ENCODE results near the gene OR1Q1.
"Not testable (repeated sequence)": the region's sequence is repeated elsewhere in the genome, so short reads cannot be mapped to it uniquely, and the experiment has no call there.

The OR1Q1 gene, protein sequence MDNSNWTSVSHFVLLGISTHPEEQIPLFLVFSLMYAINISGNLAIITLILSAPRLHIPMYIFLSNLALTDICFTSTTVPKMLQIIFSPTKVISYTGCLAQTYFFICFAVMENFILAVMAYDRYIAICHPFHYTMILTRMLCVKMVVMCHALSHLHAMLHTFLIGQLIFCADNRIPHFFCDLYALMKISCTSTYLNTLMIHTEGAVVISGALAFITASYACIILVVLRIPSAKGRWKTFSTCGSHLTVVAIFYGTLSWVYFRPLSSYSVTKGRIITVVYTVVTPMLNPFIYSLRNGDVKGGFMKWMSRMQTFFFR

DNA sequence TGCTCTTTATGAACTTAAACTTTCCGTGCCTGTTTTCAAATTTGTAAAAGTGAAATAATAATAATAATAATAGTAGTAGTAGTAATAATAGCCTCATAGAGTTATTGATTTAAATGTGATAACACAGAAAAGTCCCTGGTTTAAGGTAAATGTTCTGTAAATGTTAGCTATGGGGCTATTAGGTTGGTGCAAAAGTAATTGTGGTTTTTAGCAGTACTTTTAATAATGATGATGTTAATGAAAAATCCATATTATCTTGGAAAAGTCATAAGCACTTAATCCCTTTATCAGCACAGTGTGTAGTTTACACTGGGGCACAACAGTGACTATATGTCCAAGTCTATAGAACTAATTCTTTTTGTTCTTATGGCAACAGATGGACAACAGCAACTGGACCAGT lies at the start of gene OR1Q1:
OR1Q1 (plus strand) TSS at position 377 of the 400 bp plus-strand sequence; CDS start at position 377, 0 bp downstream.
- DNase-seq (ENCODE audit: low spot score), result no peak

DNA sequence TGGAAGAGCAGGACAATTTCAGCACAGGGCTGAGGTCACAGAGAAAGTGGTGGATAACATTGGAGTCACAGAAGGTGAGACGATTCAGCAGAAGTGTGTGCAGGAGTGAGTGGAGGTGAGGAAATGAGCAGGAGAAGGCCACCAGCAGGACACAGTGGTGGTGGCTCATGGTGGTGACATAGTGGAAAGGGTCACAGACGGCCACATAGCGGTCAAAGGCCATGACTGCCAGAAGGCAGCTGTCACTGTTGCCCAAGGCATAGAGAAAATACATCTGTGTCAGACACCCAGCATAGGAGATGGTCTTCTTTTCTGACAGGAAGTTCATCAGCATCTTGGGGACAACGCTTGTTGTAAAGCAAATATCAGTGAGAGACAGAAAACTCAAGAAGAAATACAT lies 46.6 kb upstream of the OR1Q1 start:
- DNase-seq (ENCODE audit: low spot score), result no peak

DNA sequence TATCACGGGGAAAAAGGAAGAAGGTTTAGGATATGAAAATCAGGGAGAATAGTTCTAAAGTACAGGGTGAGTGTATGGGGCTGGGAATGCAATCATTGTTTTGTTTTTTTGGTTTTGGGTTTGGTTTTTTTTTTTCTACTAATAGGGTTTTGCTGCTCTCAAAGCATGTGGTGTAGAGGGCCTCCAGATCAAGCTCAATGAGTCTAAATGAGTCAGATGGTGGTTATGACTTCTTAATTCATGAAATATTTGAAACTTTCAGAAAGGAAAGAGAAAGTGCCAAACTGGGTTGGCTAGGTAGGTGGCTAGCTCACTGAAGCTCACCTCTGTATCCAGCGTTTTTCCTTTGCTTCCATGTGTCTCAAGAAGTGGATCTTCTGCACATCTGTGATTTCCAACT lies 42.1 kb upstream of the OR1Q1 start:
- no peak for DNase-seq (ENCODE audit: low spot score)

DNA sequence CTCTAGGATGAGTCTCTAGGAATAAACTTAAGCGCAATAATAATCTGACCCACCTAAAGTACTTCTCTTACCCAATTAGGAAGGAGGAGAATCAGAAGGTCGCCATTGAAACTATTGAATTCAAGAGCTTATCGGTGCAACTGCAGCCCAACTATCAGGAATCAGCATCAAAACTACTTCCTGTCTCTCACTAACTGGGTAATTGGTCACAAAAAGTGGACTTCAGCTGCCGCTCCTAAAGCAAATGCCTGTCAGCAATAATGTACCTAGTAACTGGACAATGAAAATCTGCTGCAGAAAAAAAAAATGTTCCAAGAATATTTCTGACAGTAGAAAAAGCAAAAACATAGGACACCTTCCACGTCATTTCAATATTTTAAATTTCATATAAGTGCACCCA lies 34.7 kb upstream of the OR1Q1 start:
- DNase-seq (ENCODE audit: low spot score), result no peak

DNA sequence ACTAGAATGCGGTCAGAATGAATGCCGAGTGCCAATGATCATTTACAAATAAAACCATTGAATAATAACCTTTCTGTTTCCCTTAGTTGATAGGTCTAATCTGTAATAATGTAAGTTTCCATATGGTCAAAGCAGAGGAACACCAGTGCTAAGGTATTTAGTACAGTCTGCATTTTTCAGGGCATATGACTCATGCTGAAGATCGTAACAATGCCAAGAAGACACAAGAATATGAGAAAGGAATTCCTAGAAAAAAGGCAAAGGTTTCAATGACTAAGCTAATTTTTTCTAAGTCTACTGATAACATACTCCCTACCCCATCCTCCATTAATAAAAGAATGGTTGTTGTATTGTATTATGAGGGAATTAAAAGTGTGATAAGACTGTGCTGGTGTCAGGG lies 34.2 kb upstream of the OR1Q1 start:
- no peak for DNase-seq (ENCODE audit: low spot score)

DNA sequence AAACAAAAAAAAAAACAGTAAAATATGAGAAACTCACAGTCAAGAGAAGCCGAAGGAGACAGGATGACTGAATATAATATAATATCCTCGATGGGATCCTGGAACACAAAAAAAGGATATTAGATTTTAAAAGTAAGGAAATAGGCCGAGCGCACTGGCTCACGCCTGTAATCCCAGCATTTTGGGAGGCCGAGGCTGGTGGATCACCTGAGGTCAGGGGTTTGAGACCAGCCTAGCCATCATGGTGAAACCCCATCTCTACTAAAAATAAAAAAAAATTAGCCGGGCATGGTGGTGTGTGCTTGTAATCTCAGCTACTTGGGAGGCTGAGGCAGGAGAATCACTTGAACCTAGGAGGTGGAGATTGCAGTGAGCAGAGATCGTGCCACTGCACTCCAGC lies 31.3 kb upstream of the OR1Q1 start, which contains the start of gene OR1L8:
OR1L8 (minus strand) TSS at position 101 of the 400 bp plus-strand sequence. CDS start 14,907 bp downstream, outside the sequence.
- not testable (repeated sequence) for DNase-seq (ENCODE audit: low spot score)

DNA sequence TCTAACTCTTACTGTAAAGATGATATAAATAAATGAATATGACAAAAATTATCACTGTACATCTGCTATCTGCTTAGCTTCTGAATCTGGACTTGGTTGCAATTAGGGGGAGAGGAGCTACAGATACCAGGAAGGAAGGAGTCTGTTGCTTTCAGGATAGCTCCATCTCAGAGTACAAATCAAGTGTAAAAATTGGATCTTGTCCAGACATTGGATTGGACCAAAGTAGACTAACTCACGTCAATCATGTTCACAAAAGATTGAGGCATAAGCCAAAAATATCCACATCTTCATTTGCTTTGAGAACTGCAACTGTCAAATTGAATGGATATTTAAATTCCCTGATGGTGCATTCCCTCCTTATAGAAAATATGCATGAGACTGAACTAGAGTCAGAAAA lies 8.8 kb upstream of the OR1Q1 start:
- no peak for DNase-seq (ENCODE audit: low spot score)

DNA sequence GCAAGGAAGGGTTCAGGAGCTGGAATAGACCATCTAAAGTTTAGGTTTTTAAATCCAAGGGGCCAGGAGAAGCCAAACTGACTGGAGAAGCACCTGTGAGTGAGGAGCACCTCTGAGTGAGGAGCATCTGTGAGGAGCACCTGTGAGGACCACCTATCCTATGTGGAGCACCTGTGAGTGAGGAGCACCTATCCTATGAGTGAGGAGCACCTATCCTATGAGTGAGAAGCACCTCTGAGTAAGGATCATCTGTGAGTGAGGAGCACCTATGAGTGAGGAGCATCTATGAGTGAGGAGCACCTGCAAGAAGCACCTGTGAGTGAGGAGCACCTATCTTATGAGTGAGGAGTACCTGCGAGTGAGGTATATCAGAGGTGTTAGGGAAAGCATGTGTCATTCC lies 8.0 kb upstream of the OR1Q1 start:
- no peak for DNase-seq (ENCODE audit: low spot score)

DNA sequence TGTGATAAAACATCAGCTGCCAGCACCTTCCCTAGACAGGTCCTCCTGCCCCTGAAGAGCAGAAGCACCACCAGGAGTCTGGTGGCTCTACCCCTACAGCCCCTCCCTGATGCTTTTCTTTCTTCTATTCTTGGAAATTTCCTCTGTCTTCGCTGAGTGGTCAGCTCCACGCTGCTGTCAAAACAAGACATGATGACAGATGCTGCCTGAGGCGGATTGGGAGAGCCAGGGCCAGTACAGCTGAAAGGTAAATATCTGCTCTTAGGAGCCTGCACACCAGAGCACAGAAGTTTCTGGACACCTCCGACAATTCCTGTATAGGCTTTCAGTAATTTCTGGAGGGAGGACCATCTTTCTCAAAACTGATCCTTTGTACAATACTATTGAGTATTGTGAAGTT lies 4.7 kb upstream of the OR1Q1 start:
- DNase-seq (ENCODE audit: low spot score), result no peak

DNA sequence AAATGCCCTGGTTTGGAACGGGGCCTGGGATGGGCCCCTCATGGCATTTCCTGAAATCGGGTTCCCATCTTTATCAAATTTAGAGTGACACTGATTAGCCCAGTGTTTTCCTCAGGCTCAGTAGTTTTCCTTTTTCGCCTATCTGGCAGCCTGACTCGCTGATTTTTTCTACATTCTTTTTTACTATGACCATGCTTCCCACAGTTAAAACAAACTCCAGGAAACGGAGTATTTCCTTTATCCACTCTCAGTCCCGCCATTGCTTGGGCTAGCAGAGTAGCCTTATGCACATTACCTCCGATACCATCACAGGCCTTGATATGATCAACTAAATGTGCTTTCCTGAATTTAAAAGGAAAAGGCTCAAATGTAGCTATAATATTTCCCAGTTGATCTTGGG lies 5.5 kb downstream of the OR1Q1 start:
- DNase-seq (ENCODE audit: low spot score), result no peak

DNA sequence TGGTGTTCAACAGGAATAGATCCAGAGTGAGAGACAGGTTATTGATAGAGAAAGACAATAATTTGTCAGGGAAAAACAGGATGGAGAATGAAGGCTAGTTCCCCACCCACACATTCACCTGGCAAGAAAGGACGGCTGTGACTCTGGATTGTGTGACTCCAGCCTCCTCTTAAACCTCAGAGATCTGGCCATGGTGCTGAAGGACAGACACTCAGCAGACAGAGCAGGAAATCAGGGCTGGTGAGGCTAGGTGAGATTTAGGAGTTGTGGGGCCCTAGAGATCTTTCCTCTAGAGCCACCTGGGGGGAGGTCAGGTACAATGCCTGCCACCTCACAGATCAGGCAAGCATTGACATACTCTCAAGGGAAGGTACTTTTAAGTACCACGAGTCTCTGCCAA lies 27.7 kb downstream of the OR1Q1 start:
- DNase-seq (ENCODE audit: low spot score), result no peak

DNA sequence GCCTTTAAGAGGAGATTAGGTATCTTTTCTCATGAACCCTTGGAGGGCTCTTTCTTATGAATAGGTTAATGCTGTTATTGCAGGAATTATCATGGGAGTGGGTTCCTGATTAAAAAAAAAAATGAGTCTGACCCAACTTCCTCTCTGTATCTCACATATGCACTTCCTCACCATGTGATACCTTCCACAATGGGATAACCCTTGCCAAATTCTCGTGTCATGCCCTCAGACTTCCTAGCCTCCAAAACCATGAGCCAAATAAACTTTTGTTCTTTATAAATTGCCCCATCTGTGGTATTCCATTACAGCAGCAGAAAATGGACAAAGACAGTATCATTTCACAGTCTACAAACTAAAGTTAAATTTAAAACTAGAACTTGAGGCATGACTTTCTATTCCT lies 41.8 kb downstream of the OR1Q1 start:
- no peak for DNase-seq (ENCODE audit: low spot score)

DNA sequence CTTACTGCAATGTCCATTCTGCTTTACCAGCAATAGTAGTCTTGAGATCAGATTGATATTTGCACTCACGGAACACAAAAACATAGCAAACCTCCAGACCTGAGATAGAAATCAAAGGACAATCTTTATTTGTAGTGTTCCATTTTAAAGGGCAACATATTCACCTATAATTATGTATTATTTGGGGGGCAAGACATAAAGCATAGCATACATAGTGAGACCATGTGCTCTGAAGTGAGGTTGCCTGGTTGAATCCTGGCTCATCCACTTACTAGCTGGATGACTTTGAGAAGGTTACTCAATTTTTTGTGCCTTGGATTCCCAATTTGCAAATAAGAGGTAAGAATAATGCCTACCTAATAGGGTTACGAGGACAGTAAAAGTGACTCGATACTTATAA lies 43.0 kb downstream of the OR1Q1 start, which contains the start of gene OR1B1:
OR1B1 (minus strand) TSS at position 101 of the 400 bp plus-strand sequence.
- no peak for DNase-seq (ENCODE audit: low spot score)

DNA sequence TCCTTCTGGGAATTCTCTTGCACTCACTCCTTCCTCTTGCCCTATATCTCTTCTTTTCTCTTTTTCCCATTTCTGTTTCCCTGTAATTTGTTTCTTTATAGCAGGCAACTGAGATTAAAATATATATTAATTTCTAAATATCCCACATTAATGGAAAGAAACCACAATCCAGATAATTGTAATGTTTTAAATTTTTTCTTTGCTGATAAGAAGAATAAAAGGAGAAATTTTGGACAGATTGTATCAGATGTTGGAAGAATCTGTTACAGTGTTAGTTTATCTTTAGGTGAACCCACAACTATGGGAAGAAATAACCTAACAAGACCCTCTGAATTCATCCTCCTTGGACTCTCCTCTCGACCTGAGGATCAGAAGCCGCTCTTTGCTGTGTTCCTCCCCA lies 46.9 kb downstream of the OR1Q1 start, which contains the start of gene OR1L1:
OR1L1 (plus strand) TSS at position 301 of the 400 bp plus-strand sequence; CDS start at position 301, 0 bp downstream.
- no peak for DNase-seq (ENCODE audit: low spot score)
